Trophoblast cell (in vitro differentiated cells and primary cell): ENCODE data around the gene CTDSPL2.
"Not testable (repeated sequence)": the region's sequence is repeated elsewhere in the genome, so short reads cannot be mapped to it uniquely, and the experiment has no call there.

Experiments used
- DNase-seq, 2 donors: peaks; one replicate each; pipeline ENCODE4 v3.0.0-alpha.2; 2016
- H2AFZ ChIP-seq: 2 replicates; pipeline ENCODE4 v1.6.1; 2013; ENCODE audit warnings: low read length, moderate library complexity, mild to moderate bottlenecking; ENCODE audit not compliant: insufficient read depth, poor library complexity
- H2AK5ac ChIP-seq: 2 replicates; pipeline ENCODE4 v1.6.1; 2013; ENCODE audit warnings: mild to moderate bottlenecking, low read length
- H2BK120ac ChIP-seq: 2 replicates; pipeline ENCODE4 v1.6.1; 2013; ENCODE audit warnings: low read length, mild to moderate bottlenecking, moderate library complexity; ENCODE audit not compliant: insufficient read depth, poor library complexity
- H2BK12ac ChIP-seq: 2 replicates; pipeline ENCODE4 v1.6.1; 2013; ENCODE audit warnings: mild to moderate bottlenecking, low read length, moderate library complexity
- H2BK5ac ChIP-seq: 2 replicates; pipeline ENCODE4 v1.6.1; 2013; ENCODE audit warnings: low read length, low read depth, moderate library complexity, mild to moderate bottlenecking; ENCODE audit not compliant: poor library complexity
- H3K14ac ChIP-seq: 2 replicates; pipeline ENCODE4 v1.6.1; 2013; ENCODE audit warnings: mild to moderate bottlenecking, low read length
- H3K18ac ChIP-seq: 2 replicates; pipeline ENCODE4 v1.6.1; 2013; ENCODE audit warnings: mild to moderate bottlenecking, low read length
- H3K23ac ChIP-seq: 2 replicates; pipeline ENCODE4 v1.6.1; 2013; ENCODE audit warnings: low read length
- H3K27ac ChIP-seq: 2 replicates; pipeline ENCODE4 v1.5.1; 2013; ENCODE audit warnings: low read depth, mild to moderate bottlenecking, inconsistent platforms, low read length, moderate library complexity
- H3K27me3 ChIP-seq: 2 replicates; pipeline ENCODE4 v1.6.1; 2013; ENCODE audit warnings: inconsistent platforms, mild to moderate bottlenecking, low read length, moderate library complexity; ENCODE audit not compliant: insufficient read depth
- H3K36me3 ChIP-seq, 2 experiments: 1 replicate in 1 of 2; 2 replicates in 1 of 2; pipeline ENCODE4 v1.6.1; 2013; ENCODE audit warnings: low read length in 2 of 2, mild to moderate bottlenecking in 2 of 2, moderate library complexity in 1 of 2; ENCODE audit not compliant: insufficient read depth in 2 of 2, control insufficient read depth in 1 of 2
- H3K4ac ChIP-seq: 2 replicates; pipeline ENCODE4 v1.6.1; 2013; ENCODE audit warnings: low read depth, mild to moderate bottlenecking, low read length, moderate library complexity
- H3K4me1 ChIP-seq, 2 experiments: 1 replicate in 1 of 2; 2 replicates in 1 of 2; pipeline ENCODE4 v1.6.1; 2013; ENCODE audit warnings: low read length in 2 of 2, mild to moderate bottlenecking in 2 of 2, moderate library complexity in 1 of 2; ENCODE audit not compliant: insufficient read depth in 2 of 2, control insufficient read depth in 1 of 2
- H3K4me2 ChIP-seq: 2 replicates; pipeline ENCODE4 v1.6.1; 2013; ENCODE audit warnings: inconsistent platforms, mild to moderate bottlenecking, low read length, moderate library complexity
- H3K4me3 ChIP-seq: 2 replicates; pipeline ENCODE4 v1.5.1; 2013; ENCODE audit warnings: mild to moderate bottlenecking, low read depth, low read length, inconsistent platforms
- H3K79me1 ChIP-seq: one replicate; pipeline ENCODE4 v1.6.1; 2013; ENCODE audit warnings: low read length
- H3K79me2 ChIP-seq: 2 replicates; pipeline ENCODE4 v1.6.1; 2013; ENCODE audit warnings: low read length, mild to moderate bottlenecking; ENCODE audit not compliant: control insufficient read depth, insufficient read depth, poor library complexity
- H3K9ac ChIP-seq: 2 replicates; pipeline ENCODE4 v1.6.1; 2013; ENCODE audit warnings: mild to moderate bottlenecking, low read length
- H3K9me3 ChIP-seq: 2 replicates; pipeline ENCODE4 v1.6.1; 2013; ENCODE audit warnings: low read depth, mild to moderate bottlenecking, control low read depth, inconsistent platforms, low read length; ENCODE audit not compliant: insufficient read depth
- H4K12ac ChIP-seq: 2 replicates; pipeline ENCODE4 v1.6.1; 2013; ENCODE audit warnings: low read depth, mild to moderate bottlenecking, low read length, moderate library complexity
- H4K8ac ChIP-seq: 2 replicates; pipeline ENCODE4 v1.6.1; 2013; ENCODE audit warnings: low read depth, mild to moderate bottlenecking, low read length, moderate library complexity
- H4K91ac ChIP-seq: one replicate; pipeline ENCODE4 v1.6.1; 2013; ENCODE audit warnings: low read depth, mild to moderate bottlenecking, low read length, moderate library complexity
- WGBS: extraction: QIAGEN DNeasy Blood & Tissue Kit; methylation state at CpG from one replicate; pipeline ENCODE4 v1.1.7; 2013; ENCODE audit warnings: missing lambda C conversion rate; ENCODE audit not compliant: insufficient read length, insufficient coverage; ENCODE audit errors: extremely low coverage; 5-methylcytosine and 5-hydroxymethylcytosine counted together

Gene CTDSPL2

GRCh38 chr15:44537735-44538240 lies 110.4 kb downstream of the CTDSPL2 start:
- WGBS = no CpG with 5 or more reads among the region's 13 CpGs
- Histone ChIP-seq H4K12ac (no peak overlapping the region), H3K27me3 (no peaks in the 10 kb centered on the region), H3K27ac (peak overlapping the region; percentile 91), H3K36me3 (peaks cover 5% of the 10 kb centered on the region in 2 experiments), H4K8ac (peak overlapping the region; percentile 67), H2BK12ac (no peak overlapping the region), H3K9ac (peak overlapping the region; percentile 99), H3K4me2 (peak overlapping the region; percentile 88), H2AK5ac (no peak overlapping the region), H3K79me1 (peaks cover 12% of the 10 kb centered on the region), H3K4me1 (peaks cover 0 to 5% of the 10 kb centered on the region in 2 experiments), H3K79me2 (peaks cover 13% of the 10 kb centered on the region), H3K14ac (peak overlapping the region; percentile 66), H2AFZ (no peak overlapping the region), H3K18ac (no peak overlapping the region), H3K4me3 (peak overlapping the region; percentile 90), H4K91ac (peak overlapping the region; percentile 70), H3K23ac (no peak overlapping the region), H2BK5ac (peak overlapping the region; percentile 73), H2BK120ac (no peak overlapping the region), H3K4ac (peak overlapping the region; percentile 77), H3K9me3 (no peaks in the 10 kb centered on the region)
- peak; percentile 41 to 54 for DNase-seq

GRCh38 chr15:44541282-44541958 lies 114.0 kb downstream of the CTDSPL2 start:
- Histone ChIP-seq H3K9ac (no peak overlapping the region), H3K36me3 (peaks cover 5% of the 10 kb centered on the region in 2 experiments), H3K27ac (no peak overlapping the region), H3K79me1 (peaks cover 8% of the 10 kb centered on the region), H2AK5ac (no peak overlapping the region), H3K9me3 (no peaks in the 10 kb centered on the region), H3K14ac (no peak overlapping the region), H2BK120ac (no peak overlapping the region), H3K18ac (no peak overlapping the region), H3K23ac (no peak overlapping the region), H3K4me1 (peaks cover 0 to 1% of the 10 kb centered on the region in 2 experiments), H4K12ac (no peak overlapping the region), H4K91ac (no peak overlapping the region), H3K4me3 (no peak overlapping the region), H2BK12ac (no peak overlapping the region), H3K79me2 (peaks cover 12% of the 10 kb centered on the region), H2AFZ (no peak overlapping the region), H4K8ac (no peak overlapping the region), H3K4ac (no peak overlapping the region), H3K4me2 (no peak overlapping the region), H3K27me3 (no peaks in the 10 kb centered on the region), H2BK5ac (no peak overlapping the region)
- no CpG with 5 or more reads among the region's 4 CpGs for WGBS
- DNase-seq = peak in 1 of 2 donors; percentile 33

GRCh38 chr15:44542596-44542995 lies 115.2 kb downstream of the CTDSPL2 start:
- peaks cover 0 to 1% of the 10 kb centered on the region in 2 experiments for H3K4me1 ChIP-seq
- H4K8ac ChIP-seq = no peak overlapping the region
- H2AK5ac ChIP-seq = no peak overlapping the region
- no peaks in the 10 kb centered on the region for H3K9me3 ChIP-seq
- peaks cover 5% of the 10 kb centered on the region for H3K79me2 ChIP-seq
- H3K4ac ChIP-seq = no peak overlapping the region
- no peak overlapping the region for H3K18ac ChIP-seq
- H2AFZ ChIP-seq = no peak overlapping the region
- no peak overlapping the region for H4K12ac ChIP-seq
- no peak overlapping the region for H2BK5ac ChIP-seq
- no peak overlapping the region for H3K23ac ChIP-seq
- H3K4me3 ChIP-seq = no peak overlapping the region
- no peak overlapping the region for H3K27ac ChIP-seq
- H3K36me3 ChIP-seq = peaks cover 5 to 7% of the 10 kb centered on the region in 2 experiments
- no peak overlapping the region for H3K14ac ChIP-seq
- no peak for DNase-seq
- H2BK12ac ChIP-seq = no peak overlapping the region
- H3K27me3 ChIP-seq = no peaks in the 10 kb centered on the region
- H3K79me1 ChIP-seq = no peaks in the 10 kb centered on the region
- H4K91ac ChIP-seq = no peak overlapping the region
- no peak overlapping the region for H3K4me2 ChIP-seq
- no peak overlapping the region for H3K9ac ChIP-seq
- no peak overlapping the region for H2BK120ac ChIP-seq

- peak in 1 of 2 donors; percentile 10 for DNase-seq
- H3K9ac ChIP-seq, H3K4me2 ChIP-seq, H3K79me1 ChIP-seq, H3K18ac ChIP-seq, H3K14ac ChIP-seq, H3K23ac ChIP-seq, H3K79me2 ChIP-seq, H3K27ac ChIP-seq, H4K12ac ChIP-seq, H2BK5ac ChIP-seq, H2BK120ac ChIP-seq, H3K4me1 ChIP-seq, H2AK5ac ChIP-seq, H4K8ac ChIP-seq, H3K4ac ChIP-seq, H2BK12ac ChIP-seq, H3K4me3 ChIP-seq, H3K36me3 ChIP-seq, H4K91ac ChIP-seq, H3K9me3 ChIP-seq, H2AFZ ChIP-seq, H3K27me3 ChIP-seq: not testable (repeated sequence)
- no CpG with 5 or more reads among the region's 5 CpGs for WGBS
Observed at GRCh38 chr15:44544745-44545144, 117.3 kb downstream of the CTDSPL2 start.
